HEK293 (cell line): ENCODE measurements around the gene AMN.

Experiments used
- CTCF ChIP-seq: fragments of 450-650 bp; formaldehyde crosslinking; IDR thresholded peaks from 2 replicates; pipeline ENCODE4 v1.5.1; 2016; ENCODE audit warnings: missing biosample characterization, missing genetic modification characterization
- REST ChIP-seq: fragments of 450-650 bp; formaldehyde crosslinking; IDR thresholded peaks from 2 replicates; pipeline ENCODE4 v1.5.1; 2016; ENCODE audit warnings: missing biosample characterization, missing genetic modification characterization
- TRIM28 ChIP-seq: IDR thresholded peaks from 2 replicates; pipeline ENCODE4 v1.6.1; 2011; ENCODE audit warnings: low read length, control low read depth, borderline replicate concordance
- ZBTB11 ChIP-seq: fragments of 450-650 bp; formaldehyde crosslinking; conservative IDR thresholded peaks from 2 replicates; pipeline ENCODE4 v1.5.1; 2016; ENCODE audit warnings: low read depth, missing biosample characterization, missing genetic modification characterization
- ZBTB21 ChIP-seq: fragments of 450-650 bp; formaldehyde crosslinking; IDR thresholded peaks from 2 replicates; pipeline ENCODE4 v1.5.1; 2017; ENCODE audit warnings: missing biosample characterization, missing genetic modification characterization
- ZNF121 ChIP-seq: fragments of 450-650 bp; formaldehyde crosslinking; IDR thresholded peaks from 2 replicates; pipeline ENCODE4 v1.5.1; 2016; ENCODE audit warnings: missing biosample characterization, missing genetic modification characterization
- ZNF423 ChIP-seq: fragments of 450-650 bp; formaldehyde crosslinking; IDR thresholded peaks from 2 replicates; pipeline ENCODE4 v1.5.1; 2016; ENCODE audit warnings: missing biosample characterization, missing genetic modification characterization
- ZNF626 ChIP-seq: fragments of 450-650 bp; sonication (Bioruptor Pico); formaldehyde crosslinking; IDR thresholded peaks from 2 replicates; pipeline ENCODE4 v1.5.1; 2018; ENCODE audit warnings: missing biosample characterization, missing genetic modification characterization, inconsistent platforms
- ZNF776 ChIP-seq: fragments of 450-650 bp; formaldehyde crosslinking; IDR thresholded peaks from 2 replicates; pipeline ENCODE4 v1.5.0; 2017; ENCODE audit warnings: missing biosample characterization, missing genetic modification characterization, borderline replicate concordance
- TF ChIP-seq, protein P1 (sequence below): fragments of 450-650 bp; formaldehyde crosslinking; IDR thresholded peaks from 2 replicates; pipeline ENCODE4 v1.5.1; 2016; ENCODE audit warnings: missing biosample characterization, missing genetic modification characterization

DNA sequence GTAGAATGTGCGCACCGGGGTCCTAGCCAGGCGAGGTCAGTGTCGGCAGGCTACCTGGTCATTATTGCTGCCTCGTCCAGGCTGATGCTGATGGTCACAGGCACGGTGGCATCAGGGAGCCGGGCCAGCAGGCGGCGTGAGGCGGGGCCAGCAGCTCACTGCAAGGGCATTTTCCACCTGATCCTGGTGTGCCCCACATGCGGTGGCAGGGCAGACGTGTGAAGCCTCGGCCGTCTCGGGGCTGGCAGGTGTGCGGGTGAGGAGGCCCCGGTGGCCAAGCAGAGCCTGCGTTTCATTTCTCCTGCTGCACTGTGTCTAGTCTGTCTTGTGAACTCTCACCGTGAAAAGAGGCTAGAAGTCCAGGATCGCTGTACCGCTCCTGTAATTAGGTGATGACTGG is 12.0 kb upstream of the AMN start:
- TF ChIP-seq CTCF (tag by site-specific recombination) = no peak
- no peak for TF ChIP-seq ZNF121 (tag by site-specific recombination)
- TF ChIP-seq ZBTB11 (tag by site-specific recombination) = no peak
- no peak for TF ChIP-seq ZNF626 (tag by site-specific recombination)
- TF ChIP-seq, protein P1, sequence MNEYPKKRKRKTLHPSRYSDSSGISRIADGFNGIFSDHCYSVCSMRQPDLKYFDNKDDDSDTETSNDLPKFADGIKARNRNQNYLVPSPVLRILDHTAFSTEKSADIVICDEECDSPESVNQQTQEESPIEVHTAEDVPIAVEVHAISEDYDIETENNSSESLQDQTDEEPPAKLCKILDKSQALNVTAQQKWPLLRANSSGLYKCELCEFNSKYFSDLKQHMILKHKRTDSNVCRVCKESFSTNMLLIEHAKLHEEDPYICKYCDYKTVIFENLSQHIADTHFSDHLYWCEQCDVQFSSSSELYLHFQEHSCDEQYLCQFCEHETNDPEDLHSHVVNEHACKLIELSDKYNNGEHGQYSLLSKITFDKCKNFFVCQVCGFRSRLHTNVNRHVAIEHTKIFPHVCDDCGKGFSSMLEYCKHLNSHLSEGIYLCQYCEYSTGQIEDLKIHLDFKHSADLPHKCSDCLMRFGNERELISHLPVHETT (tag by site-specific recombination) = no peak
- TF ChIP-seq REST (tag by site-specific recombination) = no peak
- no peak for TF ChIP-seq ZNF776 (tag by site-specific recombination)
- TF ChIP-seq TRIM28 = no peak
- TF ChIP-seq ZNF423 (tag by site-specific recombination) = no peak
- TF ChIP-seq ZBTB21 (tag by site-specific recombination) = no peak
